Caco-2 (cell line): ENCODE data around the gene PIBF1. TPM values are rescaled to one million over a fixed set of nuclear protein-coding genes. Genes with fewer than 3 reads are reported as not detected.

Source experiments
- BruUV-seq: library from RNA; stranded (reverse); fragments of 400-500 nt; replicated peaks from 2 replicates; lab custom pipeline; 2021; lab: Mats Ljungman, UMichigan
- CTCF ChIA-PET: fragments of 300-600 bp; sonication (Branson Sonifier 250); formaldehyde crosslinking; loops from one replicate; lab custom pipeline; 2022; ENCODE audit warnings: antibody characterized with exemption; lab: Charles Lee
- POLR2A ChIA-PET: fragments of 300-600 bp; sonication (Branson Sonifier 250); formaldehyde crosslinking; loops from one replicate; lab custom pipeline; 2022; ENCODE audit warnings: antibody characterized with exemption; lab: Charles Lee
- DNase-seq, 2 experiments: peaks; one replicate each; pipeline versions ENCODE4 v3.0.0 to v3.0.0-alpha.2; 2020 to 2022
- H3K27me3 ChIP-seq: replicated peaks from 2 replicates; pipeline ENCODE4 v1.6.0; 2011; ENCODE audit warnings: low read length; ENCODE audit not compliant: control insufficient read depth, insufficient read depth
- H3K36me3 ChIP-seq: 2 replicates; pipeline ENCODE4 v1.5.1; 2011; ENCODE audit warnings: low read length; ENCODE audit not compliant: control insufficient read depth, insufficient read depth
- H3K4me1 ChIP-seq: fragments of 250-450 bp; sonication (Bioruptor Pico); 2 replicates; pipeline ENCODE4 v1.5.1; 2020; ENCODE audit warnings: mild to moderate bottlenecking
- H3K4me3 ChIP-seq: 2 replicates; pipeline ENCODE4 v1.5.1; 2011; ENCODE audit warnings: low read depth, mild to moderate bottlenecking, control low read depth, low read length
- H3K9me3 ChIP-seq: fragments of 250-450 bp; sonication (Bioruptor Pico); 2 replicates; pipeline ENCODE4 v1.5.1; 2020; ENCODE audit warnings: mild to moderate bottlenecking, moderate library complexity
- H3K27ac Mint-ChIP-seq: one replicate; pipeline ENCODE4 v1.8.0; 2022; ENCODE audit warnings: mixed read lengths; ENCODE audit not compliant: unreplicated experiment
- H3K27me3 Mint-ChIP-seq: one replicate; pipeline ENCODE4 v1.8.0; 2022; ENCODE audit warnings: mixed read lengths; ENCODE audit not compliant: insufficient read depth, unreplicated experiment
- H3K36me3 Mint-ChIP-seq: one replicate; pipeline ENCODE4 v1.8.0; 2022; ENCODE audit warnings: mild to moderate bottlenecking, mixed read lengths; ENCODE audit not compliant: insufficient read depth, unreplicated experiment
- H3K4me1 Mint-ChIP-seq: one replicate; pipeline ENCODE4 v1.8.0; 2022; ENCODE audit warnings: low read depth, mixed read lengths; ENCODE audit not compliant: unreplicated experiment
- H3K4me3 Mint-ChIP-seq: one replicate; pipeline ENCODE4 v1.8.0; 2022; ENCODE audit warnings: mild to moderate bottlenecking, moderate library complexity, mixed read lengths; ENCODE audit not compliant: unreplicated experiment
- H3K9me3 Mint-ChIP-seq: one replicate; pipeline ENCODE4 v1.8.0; 2022; ENCODE audit warnings: mixed read lengths; ENCODE audit not compliant: unreplicated experiment
- CTCF ChIP-seq, 2 experiments: fragments of 200-600 bp in 1 of 2; IDR thresholded peaks; 1 replicate in 1 of 2; 2 replicates in 1 of 2; pipeline versions ENCODE4 v1.5.1 to v1.8.0; 2011 to 2022; ENCODE audit warnings: antibody characterized with exemption in 1 of 2, control low read depth in 1 of 2, inconsistent platforms in 1 of 2, low read depth in 1 of 2, low read length in 1 of 2, mild to moderate bottlenecking in 1 of 2, moderate library complexity in 1 of 2; ENCODE audit not compliant: insufficient read depth in 1 of 2, severe bottlenecking in 1 of 2, unreplicated experiment in 1 of 2
- intact Hi-C: fragments of 100-400 bp; cut with micrococcal nuclease; formaldehyde crosslinking; loops from one replicate; pipeline ENCODE4 v1.10.0; 2022; ENCODE audit not compliant: unreplicated experiment
- total RNA-seq: library from RNA; stranded (reverse); gene quantifications from 2 replicates; pipeline ENCODE4 v1.2.3, GENCODE V29; 2022

Gene PIBF1
- total RNA-seq, 1 experiment from 2014 or later, result 13.4 TPM

- no peaks in the 10 kb centered on the region for H3K9me3 ChIP-seq
- H3K36me3 ChIP-seq, result 0 out of 2 replicates have a peak, but pooled peaks cover 8% of the 10 kb centered on the region
- H3K4me3 ChIP-seq, result peak overlapping the region; percentile 99
- H3K4me1 ChIP-seq, result peaks cover 68% of the 10 kb centered on the region
- Mint-ChIP-seq H3K4me3 (peak overlapping the region; percentile 76), H3K9me3 (no peaks in the 10 kb centered on the region), H3K27ac (peak overlapping the region; percentile 27), H3K36me3 (peaks cover 81% of the 10 kb centered on the region), H3K4me1 (peaks cover 33% of the 10 kb centered on the region), H3K27me3 (no peaks in the 10 kb centered on the region)
- intact Hi-C loops, result no loop called here
- CTCF ChIA-PET, result no interaction called here
- H3K27me3 ChIP-seq, result no peaks in the 10 kb centered on the region
- no peak for TF ChIP-seq CTCF (IDR thresholded peaks at IDR 0.05; ENCODE audit: insufficient read depth in 1 of 2, low read depth in 1 of 2, low read length in 1 of 2, severe bottlenecking in 1 of 2, unreplicated experiment in 1 of 2)
- no TSS peak for BruUV-seq
- DNase-seq, result no peak
- POLR2A ChIA-PET, result no interaction called here
Measured at GRCh38 chr13:73062468-73062867, 280.5 kb downstream of the PIBF1 start.

GRCh38 chr13:73063166-73063565 lies 281.2 kb downstream of the PIBF1 start:
- CTCF ChIA-PET, result no interaction called here
- Histone ChIP-seq H3K27me3 (no peaks in the 10 kb centered on the region), H3K4me3 (peak overlapping the region; percentile 17), H3K9me3 (no peaks in the 10 kb centered on the region), H3K4me1 (peaks cover 63% of the 10 kb centered on the region), H3K36me3 (0 out of 2 replicates have a peak, but pooled peaks cover 8% of the 10 kb centered on the region)
- POLR2A ChIA-PET, result no interaction called here
- no peaks in the 10 kb centered on the region for H3K27me3 Mint-ChIP-seq
- no peak for TF ChIP-seq CTCF (IDR thresholded peaks at IDR 0.05; ENCODE audit: insufficient read depth in 1 of 2, low read depth in 1 of 2, low read length in 1 of 2, severe bottlenecking in 1 of 2, unreplicated experiment in 1 of 2)
- H3K4me1 Mint-ChIP-seq, result peaks cover 33% of the 10 kb centered on the region
- H3K27ac Mint-ChIP-seq, result peak overlapping the region; percentile 27
- no peak for DNase-seq
- no peaks in the 10 kb centered on the region for H3K9me3 Mint-ChIP-seq
- H3K36me3 Mint-ChIP-seq, result peaks cover 88% of the 10 kb centered on the region
- BruUV-seq, result no TSS peak
- intact Hi-C loops, result no loop called here
- peak overlapping the region; percentile 76 for H3K4me3 Mint-ChIP-seq

- H3K4me1 Mint-ChIP-seq, result peaks cover 44% of the 10 kb centered on the region
- 0 out of 2 replicates have a peak, but pooled peaks cover 8% of the 10 kb centered on the region for H3K36me3 ChIP-seq
- H3K9me3 ChIP-seq, result no peaks in the 10 kb centered on the region
- no TSS peak for BruUV-seq
- no peak overlapping the region for H3K4me3 ChIP-seq
- TF ChIP-seq CTCF (IDR thresholded peaks at IDR 0.05; ENCODE audit: insufficient read depth in 1 of 2, low read depth in 1 of 2, low read length in 1 of 2, severe bottlenecking in 1 of 2, unreplicated experiment in 1 of 2), result no peak
- ChIA-PET CTCF (no interaction called here), POLR2A (no interaction called here)
- no peaks in the 10 kb centered on the region for H3K9me3 Mint-ChIP-seq
- H3K4me1 ChIP-seq, result peaks cover 77% of the 10 kb centered on the region
- intact Hi-C loops, result loop anchor here (5.0 kb wide), 1 partner anchor 332 kb away; no protein-coding TSS in a partner anchor
- peak overlapping the region; percentile 55 for H3K27ac Mint-ChIP-seq
- H3K4me3 Mint-ChIP-seq, result peak overlapping the region; percentile 54
- no peaks in the 10 kb centered on the region for H3K27me3 ChIP-seq
- no peaks in the 10 kb centered on the region for H3K27me3 Mint-ChIP-seq
- peaks cover 94% of the 10 kb centered on the region for H3K36me3 Mint-ChIP-seq
- DNase-seq, result no peak
Measured at GRCh38 chr13:73065036-73065435, 283.1 kb downstream of the PIBF1 start.
